GM21423 (cell line): ENCODE data around the gene MBD1.
A peak's percentile ranks its signal among the peaks of the same experiment; 100 is the strongest.
"Not testable (repeated sequence)": the region's sequence is repeated elsewhere in the genome, so short reads cannot be mapped to it uniquely, and the experiment has no call there.

Experiments
- ATAC-seq: cut with Tn5 transposase; IDR thresholded peaks from one replicate; pipeline ENCODE4 v1.9.1; 2021; ENCODE audit warnings: mild to moderate bottlenecking, moderate library complexity; ENCODE audit not compliant: unreplicated experiment

MBD1 gene, protein sequence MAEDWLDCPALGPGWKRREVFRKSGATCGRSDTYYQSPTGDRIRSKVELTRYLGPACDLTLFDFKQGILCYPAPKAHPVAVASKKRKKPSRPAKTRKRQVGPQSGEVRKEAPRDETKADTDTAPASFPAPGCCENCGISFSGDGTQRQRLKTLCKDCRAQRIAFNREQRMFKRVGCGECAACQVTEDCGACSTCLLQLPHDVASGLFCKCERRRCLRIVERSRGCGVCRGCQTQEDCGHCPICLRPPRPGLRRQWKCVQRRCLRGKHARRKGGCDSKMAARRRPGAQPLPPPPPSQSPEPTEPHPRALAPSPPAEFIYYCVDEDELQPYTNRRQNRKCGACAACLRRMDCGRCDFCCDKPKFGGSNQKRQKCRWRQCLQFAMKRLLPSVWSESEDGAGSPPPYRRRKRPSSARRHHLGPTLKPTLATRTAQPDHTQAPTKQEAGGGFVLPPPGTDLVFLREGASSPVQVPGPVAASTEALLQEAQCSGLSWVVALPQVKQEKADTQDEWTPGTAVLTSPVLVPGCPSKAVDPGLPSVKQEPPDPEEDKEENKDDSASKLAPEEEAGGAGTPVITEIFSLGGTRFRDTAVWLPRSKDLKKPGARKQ

GRCh38 chr18:50281295-50281971 is at the start of gene MBD1:
Gene MBD1, minus strand, starts transcription at chr18:50281523. Its CDS starts 1,531 bp downstream, at chr18:50279992.
- ATAC-seq: peak; percentile 89

- no peak for ATAC-seq
These were observed 48.9 kb upstream of the MBD1 start for GRCh38 chr18:50330176-50330575.

DNA sequence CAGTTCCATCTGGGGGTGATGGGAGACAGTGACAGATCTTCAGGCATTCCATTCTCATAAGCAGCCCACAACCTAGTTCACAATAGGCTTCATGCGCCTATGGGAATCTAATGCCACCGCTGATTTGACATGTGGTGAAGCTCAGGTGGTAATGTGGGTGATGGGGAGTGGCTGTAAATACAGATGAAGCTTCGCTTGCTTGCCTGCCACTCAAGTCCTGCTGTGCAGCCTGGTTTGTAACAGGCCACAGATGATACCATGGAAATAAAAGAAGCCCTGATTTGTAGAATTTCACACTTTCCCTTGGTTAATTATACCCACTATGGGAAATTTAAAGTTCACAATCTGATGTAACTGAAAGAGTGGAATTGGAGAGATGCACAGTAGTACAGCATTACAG is 46.7 kb upstream of the MBD1 start:
- no peak for ATAC-seq

DNA sequence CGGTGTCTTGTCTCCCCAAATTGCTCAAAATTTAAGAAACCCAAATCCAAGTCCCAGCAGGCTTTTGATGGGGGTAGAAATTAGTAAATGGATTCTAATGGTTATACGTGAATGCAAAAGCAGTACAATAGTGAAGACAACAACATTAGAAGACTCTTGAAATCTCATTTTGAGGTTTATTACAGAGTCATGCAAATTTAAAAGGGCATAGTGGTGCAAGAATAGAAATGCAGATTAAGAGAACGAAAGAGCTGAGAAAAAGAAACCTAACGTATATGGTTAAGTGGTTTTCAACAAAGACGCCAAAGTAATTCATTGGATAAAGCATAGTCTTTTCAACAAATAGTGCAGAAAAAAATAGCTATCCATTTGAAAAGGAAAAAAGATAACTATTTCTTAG is 39.4 kb upstream of the MBD1 start:
- peak; percentile 75 for ATAC-seq

DNA sequence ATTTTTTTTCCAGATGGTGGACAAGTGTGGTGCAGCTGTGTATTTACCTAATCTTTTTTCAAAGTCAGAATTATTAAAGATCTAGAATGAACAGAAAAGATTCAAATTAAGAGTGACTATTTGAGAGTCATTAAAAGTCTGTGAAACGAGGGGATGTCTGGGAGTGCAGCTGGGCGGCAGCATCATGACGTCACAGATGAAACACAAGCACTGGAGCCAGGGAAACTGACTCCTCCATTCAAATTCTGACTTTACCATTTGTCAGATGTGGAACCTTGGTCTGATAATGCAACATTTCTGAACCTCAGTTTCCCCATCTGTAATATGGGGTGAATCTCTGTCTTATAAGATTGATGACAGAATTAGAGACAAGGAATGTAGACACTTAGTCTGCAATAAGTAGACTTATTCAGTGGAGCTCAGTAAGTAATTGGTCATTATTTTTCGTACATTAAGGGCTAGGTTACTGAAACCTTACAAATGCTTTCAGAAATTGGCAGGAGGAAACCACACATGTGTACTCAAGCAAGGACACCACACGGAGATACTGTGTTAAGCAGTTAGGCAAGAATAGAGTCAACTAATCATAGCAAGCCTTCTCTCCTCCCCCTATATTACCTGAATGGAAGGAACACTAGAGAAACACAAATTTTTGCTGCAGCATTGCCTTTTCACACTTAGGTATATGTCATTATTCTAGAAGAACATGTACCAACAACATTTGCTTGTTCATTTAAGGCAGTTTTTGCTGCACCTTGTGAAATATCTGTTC is 34.0 kb upstream of the MBD1 start:
- peak; percentile 75 for ATAC-seq

DNA sequence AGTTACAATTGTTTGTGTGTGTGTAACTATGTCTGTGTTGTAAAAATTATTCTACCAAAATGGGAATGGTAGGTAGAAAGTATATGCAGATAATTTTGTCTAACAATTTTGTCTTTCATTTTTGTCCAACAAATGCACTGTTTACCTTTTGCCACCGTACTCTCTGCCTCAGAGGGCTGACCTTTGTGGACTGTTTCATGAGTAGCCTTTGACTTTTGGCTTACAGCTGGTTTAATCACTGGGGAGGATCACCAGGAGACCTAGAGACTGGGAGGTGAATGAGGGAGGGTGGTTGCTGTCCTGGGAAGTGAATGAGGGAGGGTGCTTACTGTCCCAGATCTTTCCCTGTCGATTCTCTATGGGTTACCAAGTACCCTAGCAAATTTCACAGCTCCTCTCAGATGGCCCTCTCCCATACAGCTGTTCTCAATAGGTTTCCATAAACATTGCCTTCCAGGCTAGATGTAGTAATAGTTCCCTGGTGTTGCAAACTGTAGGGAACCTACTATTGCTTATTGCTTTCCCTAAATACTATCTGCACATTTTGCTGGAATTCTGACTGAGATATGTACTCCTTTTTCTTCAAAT is 32.6 kb upstream of the MBD1 start:
- ATAC-seq: no peak

DNA sequence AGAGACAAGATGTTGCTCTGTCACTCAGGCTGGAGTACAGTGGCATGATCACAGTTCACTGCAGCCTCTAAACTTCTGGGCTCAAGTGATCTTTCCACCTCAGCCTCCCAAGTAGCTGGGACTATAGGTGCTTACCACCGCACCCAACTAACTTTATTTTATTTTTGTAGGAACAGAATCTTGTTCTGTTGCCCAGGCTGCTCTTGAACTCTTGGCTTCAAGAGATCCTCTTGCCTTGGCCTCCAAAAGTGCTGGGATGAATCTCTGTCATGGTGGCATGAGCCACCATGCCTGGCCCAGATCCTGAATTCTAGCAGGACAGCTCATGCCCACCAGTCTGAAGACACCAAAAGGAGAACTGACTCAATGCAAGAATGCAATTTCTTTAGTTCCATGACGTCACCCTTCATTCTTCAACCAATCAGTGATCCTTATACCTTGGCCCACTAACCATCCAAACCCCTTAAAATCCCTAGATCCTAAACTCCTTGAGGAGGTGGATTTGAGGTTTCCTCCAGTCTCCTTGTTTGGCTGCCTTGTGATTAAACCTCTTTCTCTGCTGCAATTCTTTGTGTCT is 31.8 kb upstream of the MBD1 start:
- peak; percentile 18 for ATAC-seq

- ATAC-seq: peak; percentile 69
These were observed 31.1 kb upstream of the MBD1 start for GRCh38 chr18:50312296-50313030.

DNA sequence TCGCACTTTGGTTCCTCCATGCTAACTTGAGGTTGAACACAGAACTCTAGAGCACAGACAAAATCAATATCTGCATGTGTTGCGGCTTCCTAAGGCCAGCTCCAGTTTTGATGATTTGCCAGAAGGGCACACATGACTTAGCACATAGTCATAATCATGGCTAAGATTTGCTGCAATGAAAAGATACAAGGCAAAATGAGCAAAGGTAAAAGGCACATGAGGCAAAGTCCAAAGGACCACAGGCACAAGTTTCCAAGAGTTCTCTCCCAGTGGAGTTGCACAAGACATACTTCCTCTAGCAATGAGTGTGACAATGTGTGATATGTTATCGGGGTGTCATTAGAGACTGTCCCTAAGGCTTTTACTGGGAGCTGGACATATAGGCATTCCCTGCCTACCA is 30.3 kb upstream of the MBD1 start:
- ATAC-seq: no peak

DNA sequence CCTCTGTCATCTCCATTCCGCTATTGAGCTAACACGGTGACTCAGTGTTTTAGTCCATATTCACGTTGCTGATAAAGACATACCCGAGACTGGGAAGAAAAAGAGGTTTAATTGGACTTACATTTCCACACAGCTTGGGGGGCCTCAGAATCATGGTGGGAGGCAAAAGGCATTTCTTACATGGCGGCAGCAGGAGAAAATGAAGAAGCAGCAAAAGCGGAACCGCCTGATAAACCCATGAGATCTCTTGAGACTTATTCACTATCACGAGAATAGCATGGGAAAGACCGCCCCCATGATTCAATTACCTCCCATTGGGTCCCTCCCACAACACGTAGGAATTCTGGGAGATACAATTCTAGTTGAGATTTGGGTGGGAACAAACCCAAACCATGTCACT is 28.8 kb upstream of the MBD1 start:
- ATAC-seq: no peak

DNA sequence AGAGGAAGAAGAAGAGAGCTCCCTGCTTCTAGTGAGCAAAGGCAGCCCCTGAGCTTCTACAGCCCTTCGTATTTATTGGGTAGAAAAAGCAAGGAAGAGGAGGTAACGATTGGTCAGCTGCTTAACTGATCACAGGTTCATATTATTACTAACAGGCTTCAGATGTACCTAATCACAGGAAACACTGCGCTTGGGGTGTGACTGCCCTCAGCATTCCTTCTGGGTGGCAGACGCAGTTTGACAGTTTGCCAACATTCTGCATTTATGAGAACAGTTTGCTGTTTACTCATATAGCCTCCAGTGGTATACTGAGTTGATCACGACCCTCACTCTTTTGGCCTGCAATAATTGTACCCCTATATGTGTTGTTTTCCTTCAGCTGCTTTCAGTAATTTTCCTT is 27.5 kb upstream of the MBD1 start:
- not testable (repeated sequence) for ATAC-seq

DNA sequence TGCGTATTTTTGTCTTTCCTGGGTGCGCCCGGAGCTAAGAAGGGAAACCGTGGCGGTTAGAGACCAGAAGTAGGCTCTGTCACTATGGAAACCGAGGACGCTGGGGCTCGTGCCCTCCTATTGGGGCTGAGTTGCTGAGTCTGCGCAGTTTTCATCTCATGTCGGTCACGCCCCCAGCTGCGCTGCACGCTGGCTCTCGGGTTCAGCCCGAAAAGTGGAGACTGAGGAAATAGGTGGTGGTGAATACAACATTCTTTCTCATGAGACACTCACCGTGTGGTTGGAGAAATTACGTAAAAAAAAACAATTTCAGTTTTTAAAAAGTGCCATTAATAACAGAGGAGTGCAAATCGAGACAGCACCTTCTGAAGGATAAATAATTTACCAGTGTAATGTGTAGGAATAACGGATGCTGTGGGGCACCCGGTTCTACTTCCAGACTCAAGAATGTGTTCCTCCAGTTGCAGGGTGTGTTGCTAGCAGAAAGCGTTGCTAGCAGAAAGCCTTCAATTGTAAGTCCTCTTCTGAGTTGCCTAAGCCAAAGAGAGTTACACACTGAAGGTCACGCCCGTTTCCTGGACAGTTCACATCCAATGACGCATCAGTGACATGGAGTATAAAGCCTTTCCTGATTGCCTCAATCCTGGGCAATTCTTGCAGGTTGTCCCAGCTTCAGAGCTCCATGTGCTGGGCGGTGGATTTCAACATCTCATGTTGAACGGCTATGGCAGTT is 26.6 kb upstream of the MBD1 start:
- ATAC-seq: peak; percentile 92

DNA sequence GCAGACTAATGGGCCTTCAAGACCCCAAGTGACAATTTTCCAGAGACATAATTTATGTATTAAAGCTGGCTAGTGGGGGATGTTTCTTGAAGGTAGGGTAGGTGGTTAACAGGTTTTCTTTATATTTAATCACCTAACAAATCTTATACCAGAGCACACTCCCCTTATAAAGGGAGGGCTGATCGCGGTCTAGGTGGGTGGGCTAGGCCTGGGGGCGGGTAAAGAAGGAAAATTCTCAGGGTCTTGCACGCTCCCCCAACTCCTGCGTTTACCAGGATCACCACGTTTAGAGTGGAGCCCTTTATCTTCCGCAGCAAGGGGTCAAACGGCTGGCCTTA is 26.0 kb upstream of the MBD1 start:
- no peak for ATAC-seq

DNA sequence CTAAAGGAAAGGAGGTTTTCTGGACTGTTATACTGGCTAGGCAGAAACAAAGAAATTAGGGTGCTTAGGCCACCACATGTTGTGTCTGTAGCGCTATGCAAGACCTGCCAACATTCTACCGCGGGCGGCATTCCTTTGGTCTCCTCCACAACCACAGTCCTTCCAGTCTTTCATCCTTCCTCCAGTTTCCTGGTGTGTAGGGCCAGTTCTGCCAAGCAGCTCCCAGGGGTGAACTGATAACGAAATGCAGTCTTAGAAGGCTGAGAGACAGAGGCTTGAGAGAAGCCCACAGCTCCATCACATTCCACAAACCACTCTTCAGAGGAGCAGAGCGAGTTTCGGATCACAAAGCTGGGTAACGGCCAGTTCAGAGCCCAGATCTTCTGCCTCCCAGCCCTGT is 25.6 kb upstream of the MBD1 start:
- no peak for ATAC-seq

DNA sequence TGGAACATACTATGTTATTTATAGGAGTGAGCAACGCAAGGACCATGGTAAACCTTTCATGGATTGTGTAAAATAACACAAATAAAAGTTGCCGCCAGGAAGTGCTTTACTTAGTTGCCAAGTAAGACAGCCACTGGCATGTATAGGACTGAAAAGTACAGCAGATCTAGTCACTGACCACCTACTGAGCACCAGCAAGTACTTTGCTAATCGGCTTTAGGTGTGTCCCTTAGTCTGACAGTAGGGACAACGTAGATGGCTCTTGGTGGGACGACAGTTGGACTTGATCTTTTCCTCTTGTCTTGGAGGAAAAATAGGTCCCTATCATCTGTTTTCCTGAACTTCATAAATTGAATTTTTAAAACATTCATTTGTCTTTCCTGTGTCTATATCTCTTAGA is 19.8 kb upstream of the MBD1 start:
- no peak for ATAC-seq

GRCh38 chr18:50299626-50300388 is 18.5 kb upstream of the MBD1 start:
- ATAC-seq: no peak

DNA sequence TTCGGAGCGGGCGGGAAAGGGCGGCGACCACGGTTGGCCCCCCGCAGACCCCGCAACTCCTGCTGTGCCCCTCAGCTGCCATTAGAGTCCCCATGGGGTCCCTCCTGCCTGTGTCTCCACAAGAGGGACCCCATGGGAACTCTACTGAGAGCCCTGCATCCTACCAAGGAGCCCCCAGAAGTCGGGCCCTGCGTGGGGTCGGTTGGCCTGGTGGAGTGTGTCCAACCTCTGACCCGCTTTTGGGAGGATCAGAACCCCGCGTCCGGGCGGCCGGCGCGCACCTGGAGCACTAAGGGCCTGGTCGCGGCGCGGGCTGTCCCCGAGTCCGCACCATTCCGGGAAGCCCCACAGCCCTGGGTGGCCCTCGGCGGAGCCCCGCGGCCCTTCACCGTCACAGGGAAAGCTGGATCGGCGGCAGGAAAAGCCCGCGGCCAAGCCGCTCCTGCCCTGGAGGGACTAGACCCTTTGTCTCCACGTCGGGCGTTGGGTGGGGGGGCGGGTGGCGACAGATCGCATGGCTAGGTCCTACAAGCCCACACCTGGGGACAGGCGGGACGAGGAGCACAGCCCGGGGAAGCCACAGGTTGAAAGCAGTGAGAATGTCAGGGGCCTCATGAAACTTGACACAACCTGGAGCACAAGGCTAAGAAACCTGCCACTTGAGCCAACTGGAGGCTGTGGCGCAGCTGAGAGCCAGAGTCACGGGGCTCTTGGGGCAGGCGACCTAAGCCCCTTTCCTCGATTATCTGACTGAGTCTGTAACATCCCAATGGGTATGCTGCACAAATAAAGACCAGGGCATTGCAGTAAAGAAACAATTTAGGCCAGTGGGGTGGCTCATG is 17.3 kb upstream of the MBD1 start:
- ATAC-seq: no peak
